Fibroblast of villous mesenchyme (primary cell): ENCODE data around the gene ST6GALNAC2. TPM values are rescaled to one million over a fixed set of nuclear protein-coding genes. Genes with fewer than 3 reads are reported as not detected.
A peak's percentile ranks its signal among the peaks of the same experiment; 100 is the strongest.
"Not testable (repeated sequence)": the region's sequence is repeated elsewhere in the genome, so short reads cannot be mapped to it uniquely, and the experiment has no call there.

Source experiments
- DNase-seq: peaks from one replicate; pipeline ENCODE4 v3.0.0-alpha.2; 2010; ENCODE audit warnings: low read depth
- H3K4me3 ChIP-seq: 2 replicates; pipeline ENCODE4 v1.5.1; 2011; ENCODE audit warnings: low read depth, mild to moderate bottlenecking, low read length
- total RNA-seq: library from RNA; depleted of rRNA; stranded (reverse); fragments of >200 nt; gene quantifications from 2 replicates; pipeline ENCODE4 v1.2.3, GENCODE V29; 2012
- TF ChIP-seq, protein P1 (sequence below): IDR thresholded peaks from 2 replicates; pipeline ENCODE4 v1.5.1; 2012; ENCODE audit warnings: low read depth, mild to moderate bottlenecking, low read length; ENCODE audit not compliant: insufficient read depth

The ST6GALNAC2 gene
- total RNA-seq, 1 donor: 0.86 TPM

DNA sequence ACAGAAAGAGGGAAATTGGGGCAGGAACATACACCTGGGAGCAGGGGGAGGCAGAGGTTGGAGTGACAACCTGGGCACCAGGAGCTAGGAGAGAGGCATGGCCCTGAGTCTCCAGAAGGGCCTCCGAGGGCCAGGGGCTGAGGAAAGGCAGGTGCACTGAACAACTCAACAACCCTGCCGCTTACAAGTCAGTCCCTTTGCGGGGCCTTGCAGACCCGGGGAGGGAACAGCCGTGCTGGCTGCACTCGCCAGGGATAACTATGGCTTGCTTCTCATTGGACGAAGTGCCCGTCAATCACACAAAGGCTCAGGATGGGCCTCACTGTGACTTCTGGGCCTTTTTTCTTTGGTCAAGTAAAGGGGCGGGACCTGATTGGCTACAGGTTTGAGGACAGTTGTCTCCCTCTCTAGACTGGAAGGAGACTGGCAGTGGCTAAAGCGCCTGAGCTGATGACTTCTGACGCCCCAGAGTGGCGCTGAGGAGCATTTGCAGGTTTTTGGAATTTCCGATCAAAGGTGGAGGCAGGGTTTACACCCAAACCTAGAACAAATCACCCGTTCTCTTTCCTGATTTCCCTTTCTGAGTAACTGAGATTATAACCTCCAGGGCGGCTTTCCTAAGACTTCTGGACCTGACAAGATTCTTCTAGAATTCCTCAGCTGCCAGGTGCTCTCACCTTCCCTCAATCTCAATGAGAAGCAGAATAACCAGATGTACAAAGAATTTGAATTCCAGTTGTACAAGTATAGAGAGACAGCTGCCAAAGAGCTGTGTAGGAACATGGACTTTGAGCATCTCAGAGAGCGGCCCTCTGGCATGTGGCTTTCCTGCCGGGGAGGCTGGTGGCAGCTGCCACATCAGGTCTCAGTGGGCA, 27.6 kb upstream of the ST6GALNAC2 start:
- H3K4me3 ChIP-seq: no peak overlapping the region
- no peak for DNase-seq
- TF ChIP-seq, protein P1, sequence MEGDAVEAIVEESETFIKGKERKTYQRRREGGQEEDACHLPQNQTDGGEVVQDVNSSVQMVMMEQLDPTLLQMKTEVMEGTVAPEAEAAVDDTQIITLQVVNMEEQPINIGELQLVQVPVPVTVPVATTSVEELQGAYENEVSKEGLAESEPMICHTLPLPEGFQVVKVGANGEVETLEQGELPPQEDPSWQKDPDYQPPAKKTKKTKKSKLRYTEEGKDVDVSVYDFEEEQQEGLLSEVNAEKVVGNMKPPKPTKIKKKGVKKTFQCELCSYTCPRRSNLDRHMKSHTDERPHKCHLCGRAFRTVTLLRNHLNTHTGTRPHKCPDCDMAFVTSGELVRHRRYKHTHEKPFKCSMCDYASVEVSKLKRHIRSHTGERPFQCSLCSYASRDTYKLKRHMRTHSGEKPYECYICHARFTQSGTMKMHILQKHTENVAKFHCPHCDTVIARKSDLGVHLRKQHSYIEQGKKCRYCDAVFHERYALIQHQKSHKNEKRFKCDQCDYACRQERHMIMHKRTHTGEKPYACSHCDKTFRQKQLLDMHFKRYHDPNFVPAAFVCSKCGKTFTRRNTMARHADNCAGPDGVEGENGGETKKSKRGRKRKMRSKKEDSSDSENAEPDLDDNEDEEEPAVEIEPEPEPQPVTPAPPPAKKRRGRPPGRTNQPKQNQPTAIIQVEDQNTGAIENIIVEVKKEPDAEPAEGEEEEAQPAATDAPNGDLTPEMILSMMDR: no peak

DNA sequence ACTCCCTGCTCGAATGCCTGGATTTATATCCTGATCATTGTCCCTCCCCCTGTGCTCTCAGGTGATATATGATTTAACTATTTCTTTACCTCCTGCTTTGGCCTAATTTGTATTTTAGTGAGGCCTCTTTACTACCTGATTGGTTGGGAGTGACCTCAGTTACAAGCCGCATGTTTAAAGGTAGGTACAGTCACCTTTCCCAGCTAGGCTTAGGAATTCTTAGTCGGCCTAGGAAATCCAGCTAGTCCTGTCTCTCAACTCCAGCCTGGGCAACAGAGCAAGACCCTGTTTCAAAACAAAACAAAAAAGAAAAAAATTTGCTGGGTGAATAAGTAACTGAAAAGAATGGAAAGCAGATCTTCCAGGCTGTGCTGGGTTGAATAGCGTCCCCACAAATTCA, 26.8 kb upstream of the ST6GALNAC2 start:
- no peak overlapping the region for H3K4me3 ChIP-seq
- TF ChIP-seq, protein P1: no peak
- DNase-seq: no peak

DNA sequence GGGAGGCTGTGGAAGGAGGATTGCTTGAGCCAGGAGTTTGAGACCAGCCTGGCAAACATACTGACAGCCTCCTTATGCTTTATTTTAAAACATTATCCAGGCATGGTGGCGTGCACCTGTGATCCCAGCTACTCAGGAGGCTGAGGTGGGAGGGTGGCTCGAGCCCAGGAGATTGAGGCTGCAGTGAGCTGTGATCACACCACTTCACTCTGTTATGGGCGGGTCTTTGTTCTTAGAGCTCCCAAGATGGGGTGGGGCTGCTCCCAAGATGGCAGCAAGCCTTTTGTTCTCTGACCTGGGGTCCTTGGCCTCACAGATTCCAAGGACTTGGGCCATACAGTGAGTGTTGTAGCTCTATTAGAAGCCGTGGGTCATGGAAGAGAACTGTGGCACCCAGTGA, 26.1 kb upstream of the ST6GALNAC2 start:
- no peak for DNase-seq
- TF ChIP-seq, protein P1: no peak
- no peak overlapping the region for H3K4me3 ChIP-seq

DNA sequence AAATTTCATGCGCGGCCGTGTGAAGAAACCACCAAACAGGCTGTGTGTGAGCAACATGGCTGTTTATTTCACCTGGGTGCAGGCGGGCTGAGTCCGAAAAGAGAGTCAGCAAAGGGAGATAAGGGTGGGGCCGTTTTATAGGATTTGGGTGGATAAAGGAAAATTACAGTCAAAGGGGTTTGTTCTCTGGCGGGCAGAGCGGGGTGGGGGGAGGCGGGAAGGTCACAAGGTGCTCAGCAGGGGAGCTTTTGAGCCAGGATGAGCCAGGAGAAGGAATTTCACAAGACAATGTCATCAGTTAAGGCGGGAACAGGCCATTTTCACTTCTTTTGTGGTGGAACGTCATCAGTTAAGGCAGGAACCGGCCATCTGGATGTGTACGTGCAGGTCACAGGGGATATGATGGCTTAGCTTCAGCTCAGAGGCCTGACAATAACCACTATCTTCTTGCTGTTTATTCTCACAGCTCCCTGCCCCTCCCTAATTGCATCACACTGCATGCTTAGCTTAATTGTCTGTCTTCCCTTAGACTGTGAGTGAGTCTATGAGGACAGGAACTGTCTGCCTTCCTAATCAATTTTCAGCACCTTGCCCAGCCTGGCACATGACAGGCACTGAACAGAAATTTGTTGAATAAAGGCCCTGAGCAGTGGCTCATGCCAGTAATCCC, 25.6 kb upstream of the ST6GALNAC2 start:
- H3K4me3 ChIP-seq: not testable (repeated sequence)
- peak; percentile 88 for DNase-seq

DNA sequence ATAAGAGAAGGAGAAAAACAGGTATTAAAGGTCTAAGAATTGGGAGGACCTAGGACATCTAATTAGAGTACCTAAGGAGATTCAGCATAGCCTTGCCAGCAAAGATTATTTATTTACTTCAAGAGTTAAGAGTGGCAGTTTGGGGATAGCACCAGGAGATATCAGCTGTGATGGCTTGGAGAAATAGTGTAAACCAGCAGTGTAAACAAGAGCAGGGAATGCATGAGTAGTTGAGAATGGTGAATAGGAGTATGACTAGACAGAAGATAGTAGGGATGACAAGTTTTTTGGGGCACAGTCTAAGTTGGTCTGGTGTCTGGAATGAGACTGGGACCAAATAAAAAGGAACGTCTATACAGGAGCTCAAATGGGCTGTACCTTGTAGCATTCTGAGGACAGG, 21.0 kb upstream of the ST6GALNAC2 start:
- not testable (repeated sequence) for H3K4me3 ChIP-seq, DNase-seq

DNA sequence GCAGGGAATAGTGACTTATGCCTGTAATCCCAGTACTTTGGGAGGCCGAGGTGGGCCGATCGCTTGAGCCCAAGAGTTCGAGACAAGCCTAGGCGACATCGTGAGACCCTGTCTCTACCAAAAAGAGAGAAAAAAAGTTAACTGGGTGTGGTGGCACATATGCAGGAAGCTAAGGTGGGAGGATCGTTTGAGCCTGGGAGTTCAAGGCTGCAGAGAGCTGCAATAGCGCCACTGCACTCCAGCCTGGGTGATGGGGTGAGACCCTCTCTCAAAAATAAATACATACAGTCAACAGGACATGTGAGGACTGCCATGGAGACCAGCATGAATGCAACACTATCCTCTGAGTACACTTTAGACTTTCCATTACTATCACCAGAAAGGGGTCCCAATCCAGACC, 15.4 kb upstream of the ST6GALNAC2 start:
- DNase-seq: no peak
- no peak overlapping the region for H3K4me3 ChIP-seq
- TF ChIP-seq, protein P1: no peak

DNA sequence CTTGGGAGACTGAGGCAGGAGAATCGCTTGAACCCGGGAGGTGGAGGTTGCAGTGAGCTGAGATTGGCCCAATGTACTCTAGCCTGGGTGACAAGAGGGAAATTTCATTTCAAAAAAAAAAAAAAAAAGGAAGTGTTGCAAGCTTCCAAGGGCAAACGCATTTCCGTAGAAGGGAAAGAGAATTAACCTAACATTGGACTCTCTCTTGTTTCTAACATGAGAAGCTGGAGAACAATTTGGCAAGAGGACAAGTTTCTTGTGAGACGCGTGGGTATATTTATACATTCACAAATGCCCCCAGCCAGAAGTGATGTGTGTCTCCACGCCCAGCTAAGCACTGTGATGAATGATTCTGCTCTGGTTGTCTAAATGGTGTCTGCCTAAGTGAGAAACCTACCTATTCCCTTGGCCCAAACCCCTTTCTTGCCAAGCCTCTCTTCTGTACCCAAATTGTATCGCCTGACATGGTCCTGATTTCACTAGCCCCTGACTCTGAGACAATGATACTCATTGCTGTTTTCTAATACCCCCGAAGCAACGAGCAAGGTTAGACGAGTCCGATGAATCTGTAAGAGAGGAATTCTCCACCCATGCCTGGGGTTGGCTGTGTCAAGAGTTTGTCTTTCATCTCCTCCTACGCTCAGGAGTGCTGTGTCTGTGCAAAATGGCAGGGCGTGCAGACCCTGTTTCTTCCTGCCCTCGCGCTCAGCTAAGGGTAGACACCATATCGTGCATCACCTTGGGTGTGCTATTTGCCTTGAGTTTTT, 14.2 kb upstream of the ST6GALNAC2 start:
- no peak for DNase-seq
- no peak overlapping the region for H3K4me3 ChIP-seq
- TF ChIP-seq, protein P1: no peak
